OCI-M2 (cell line): ENCODE data around the gene COL1A1.

Experiments used
- DNase-seq: peaks from one replicate; lab custom pipeline; 2025; ENCODE audit not compliant: unreplicated experiment; lab: John Stamatoyannopoulos, UW

COL1A1 gene

GRCh38 chr17:50187751-50188530 is 13.5 kb downstream of the COL1A1 start:
- no peak for DNase-seq

DNA sequence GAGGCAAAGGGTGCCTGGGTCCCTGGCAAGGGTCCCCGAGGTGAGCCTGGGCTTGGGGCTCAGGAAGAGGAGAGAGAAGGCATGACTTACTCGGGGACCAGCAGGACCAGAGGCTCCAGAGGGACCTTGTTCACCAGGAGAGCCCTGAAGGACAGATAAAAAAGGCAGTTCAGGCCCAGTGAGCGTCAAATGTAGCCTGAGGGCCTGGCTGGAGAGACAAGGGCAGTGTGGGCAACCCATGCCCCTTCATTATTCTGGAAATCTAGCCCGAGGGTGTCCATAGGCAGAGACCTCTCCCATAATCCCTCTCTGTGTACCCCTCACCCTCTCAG is 14.1 kb downstream of the COL1A1 start:
- DNase-seq, result no peak

DNA sequence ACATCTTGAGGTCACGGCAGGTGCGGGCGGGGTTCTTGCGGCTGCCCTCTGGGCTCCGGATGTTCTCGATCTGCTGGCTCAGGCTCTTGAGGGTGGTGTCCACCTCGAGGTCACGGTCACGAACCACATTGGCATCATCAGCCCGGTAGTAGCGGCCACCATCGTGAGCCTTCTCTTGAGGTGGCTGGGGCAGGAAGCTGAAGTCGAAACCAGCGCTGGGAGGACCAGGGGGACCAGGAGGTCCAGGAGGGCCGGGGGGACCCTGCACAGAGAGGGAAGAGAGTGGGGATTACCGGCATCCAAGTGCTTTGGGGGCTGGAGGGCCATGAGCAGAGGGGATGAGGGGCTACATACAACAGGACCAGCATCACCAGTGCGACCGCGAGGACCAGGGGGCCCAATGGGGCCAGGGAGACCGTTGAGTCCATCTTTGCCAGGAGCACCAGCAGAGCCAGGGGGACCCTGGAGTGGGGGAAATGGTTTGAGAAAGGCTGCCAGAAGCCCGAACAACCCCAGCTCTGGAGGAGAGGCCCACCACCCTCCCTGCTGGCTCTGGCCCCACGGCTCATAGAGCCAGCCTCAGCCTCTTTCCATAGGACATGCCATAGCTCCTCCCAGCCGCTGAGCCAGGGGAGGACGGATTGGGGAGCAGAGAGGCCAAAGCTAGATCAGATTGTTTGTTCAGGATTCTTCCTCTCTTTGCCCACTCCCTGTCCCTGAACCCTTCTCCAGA is 14.6 kb downstream of the COL1A1 start:
- DNase-seq, result no peak

GRCh38 chr17:50185631-50186471 is 15.6 kb downstream of the COL1A1 start:
- DNase-seq, result no peak

GRCh38 chr17:50184611-50185398 is 16.6 kb downstream of the COL1A1 start:
- DNase-seq, result no peak

DNA sequence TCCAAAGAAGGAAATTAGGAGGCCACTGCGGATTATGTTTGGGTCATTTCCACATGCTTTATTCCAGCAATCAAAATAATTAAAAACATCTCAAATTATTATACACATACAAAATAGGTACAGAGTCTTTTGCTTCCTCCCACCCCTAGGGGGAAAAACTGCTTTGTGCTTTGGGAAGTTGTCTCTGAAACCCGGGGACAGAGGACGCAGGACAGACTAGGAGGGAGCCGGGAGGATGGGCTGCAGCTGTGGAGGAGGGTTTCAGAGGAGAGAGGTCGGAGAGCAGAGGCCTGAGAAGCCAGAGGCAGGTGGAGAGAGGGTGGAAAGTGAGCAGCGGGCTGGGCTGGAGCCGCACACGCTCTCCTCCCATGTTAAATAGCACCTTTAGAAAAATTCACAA is 17.4 kb downstream of the COL1A1 start:
- DNase-seq, result no peak

DNA sequence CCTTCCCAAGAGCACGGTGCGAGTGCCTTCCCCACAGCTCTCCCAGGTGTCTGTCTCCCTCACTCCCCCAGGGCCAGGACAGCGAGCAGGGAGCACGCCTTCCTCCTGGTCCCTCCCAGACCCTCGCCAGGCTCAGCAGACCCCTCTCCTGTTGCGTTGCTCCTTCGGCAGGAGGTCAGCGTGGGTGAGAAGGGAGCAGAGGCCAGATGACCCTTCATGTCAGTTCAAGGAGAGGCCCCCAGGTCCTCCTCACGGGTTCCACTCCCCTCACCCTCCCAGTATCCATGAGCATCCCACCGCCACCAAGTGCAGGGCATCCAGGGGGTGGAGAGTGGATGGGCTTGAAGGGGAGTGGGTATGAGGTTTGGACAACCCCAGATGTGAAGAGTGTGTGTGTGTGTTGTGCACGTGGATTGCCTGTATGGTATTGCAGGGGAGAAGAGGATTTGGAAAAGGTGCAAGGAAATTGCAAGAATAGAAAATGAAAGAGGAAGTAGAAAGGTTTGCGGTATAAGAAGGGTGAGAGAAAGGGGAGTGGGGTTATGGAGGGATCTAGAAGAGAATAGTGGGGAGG is 17.9 kb downstream of the COL1A1 start:
- no peak for DNase-seq

GRCh38 chr17:50182783-50183420 is 18.5 kb downstream of the COL1A1 start:
- DNase-seq, result no peak

DNA sequence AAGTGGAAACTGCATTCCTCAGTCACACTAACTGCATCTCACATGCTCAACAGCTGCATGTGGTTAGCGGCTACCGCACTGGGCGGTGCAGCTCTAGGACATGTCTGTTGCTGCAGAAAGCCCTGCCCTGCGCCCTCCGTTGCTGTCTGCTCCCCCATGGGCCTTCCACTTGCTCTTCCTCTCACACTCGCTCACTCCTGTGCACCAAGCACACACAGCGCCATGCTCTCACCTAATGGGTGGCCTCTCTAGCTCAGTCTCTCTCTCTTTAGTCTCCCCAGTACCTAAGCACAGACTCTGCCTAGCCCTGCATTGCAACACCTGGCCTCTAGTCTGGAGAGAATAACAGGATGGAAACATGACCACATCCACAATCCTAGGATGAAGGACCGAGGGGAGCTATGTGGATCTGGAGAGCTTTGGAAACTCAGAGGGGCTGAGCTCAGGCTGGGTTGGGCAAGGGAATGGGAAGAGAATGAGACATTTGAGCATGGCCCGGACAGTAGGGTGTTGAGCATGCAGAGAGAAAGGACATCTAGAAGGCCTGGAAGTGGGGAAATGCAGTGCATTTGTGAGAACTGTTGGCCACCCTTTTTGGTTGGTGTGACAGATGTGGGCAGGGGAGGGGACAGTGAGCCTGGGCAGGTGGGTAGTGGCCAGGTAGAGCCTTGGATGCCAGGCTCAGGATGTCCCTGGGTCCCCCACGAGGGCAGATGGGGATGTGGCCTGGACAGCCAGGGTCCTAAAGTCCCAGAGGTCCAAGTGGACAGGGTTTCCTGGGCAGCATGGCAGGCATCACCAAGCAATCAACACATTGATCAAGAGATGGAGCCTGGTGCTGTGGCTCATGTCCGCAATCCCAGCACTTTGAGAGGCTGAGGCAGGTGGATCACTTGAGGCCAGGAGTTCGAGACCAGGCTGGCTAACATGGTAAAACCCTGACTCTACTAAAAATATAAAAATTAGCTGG is 19.6 kb downstream of the COL1A1 start:
- DNase-seq, result no peak

- no peak for DNase-seq
Measured at GRCh38 chr17:50181144-50181543, 20.3 kb downstream of the COL1A1 start.

- no peak for DNase-seq
Measured at GRCh38 chr17:50180620-50181019, 20.8 kb downstream of the COL1A1 start.

GRCh38 chr17:50180111-50180510 is 21.3 kb downstream of the COL1A1 start:
- no peak for DNase-seq

- DNase-seq, result no peak
Measured at GRCh38 chr17:50177983-50178834, 23.2 kb downstream of the COL1A1 start.

DNA sequence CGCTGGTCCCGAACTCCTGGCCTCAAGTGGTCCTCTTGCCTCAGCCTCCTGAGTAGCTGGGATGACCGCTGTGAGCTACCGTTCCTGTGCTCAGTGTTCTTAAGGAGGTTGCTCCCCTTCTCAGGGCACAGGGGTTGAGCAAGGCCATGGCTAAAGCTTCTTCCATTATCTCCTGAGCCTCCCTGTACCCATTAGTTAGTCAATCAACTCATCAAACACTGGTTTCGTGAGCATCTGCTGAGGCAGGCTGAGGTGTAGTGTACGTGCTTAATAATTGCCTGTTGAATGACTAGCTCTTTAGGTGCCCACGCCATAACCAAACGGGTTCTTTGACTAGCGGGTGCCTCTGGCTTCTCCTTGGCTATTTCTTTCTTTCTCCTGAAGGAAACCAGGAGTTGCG is 24.0 kb downstream of the COL1A1 start:
- no peak for DNase-seq

GRCh38 chr17:50176559-50177357 is 24.7 kb downstream of the COL1A1 start:
- no peak for DNase-seq

- no peak for DNase-seq
Measured at GRCh38 chr17:50175035-50175807, 26.2 kb downstream of the COL1A1 start.

- DNase-seq, result no peak
Measured at GRCh38 chr17:50174444-50174843, 27.0 kb downstream of the COL1A1 start.
